ENCODE data around the gene DIAPH2. TPM values are rescaled to one million over a fixed set of nuclear protein-coding genes. Genes with fewer than 3 reads are reported as not detected.

The DIAPH2 gene
- total RNA-seq, 5 donors from 2014 or later (not counting 1 experiment from before 2014, with no cell fraction given): 8.4 to 15.3 (median 10.8) TPM

- Histone ChIP-seq H3K36me3 (ENCODE audit: control insufficient read depth in 2 of 2, extremely low read depth in 1 of 2, insufficient read depth in 1 of 2, low read length in 1 of 2) (no peaks in the 10 kb centered on the region), H3K27ac (ENCODE audit: low read length) (no peak overlapping the region), H3K4me1 (ENCODE audit: control insufficient read depth in 1 of 2, extremely low read depth in 1 of 2, insufficient read depth in 2 of 2, low read length in 2 of 2) (no peaks in the 10 kb centered on the region), H3K9me3 (no peaks in the 10 kb centered on the region), H3K4me3 (ENCODE audit: control insufficient read depth in 1 of 2, extremely low read depth in 1 of 2, low read length in 1 of 2) (no peak overlapping the region), H3K27me3 (replicated peaks in 1 of 2; ENCODE audit: control insufficient read depth in 2 of 2, extremely low read depth in 1 of 2, insufficient read depth in 2 of 2, low read length in 1 of 2) (no peaks in the 10 kb centered on the region)
- no peak for ATAC-seq (replicated peaks in 1 of 4)
- Mint-ChIP-seq H3K9me3 (no peaks in the 10 kb centered on the region), H3K27me3 (peaks cover 0 to 2% of the 10 kb centered on the region in 2 donors), H3K36me3 (peaks cover 7% of the 10 kb centered on the region), H3K4me1 (no peaks in the 10 kb centered on the region), H3K4me3 (no peak overlapping the region), H3K27ac (no peak overlapping the region)
- POLR2A ChIA-PET: no interaction called here
- CTCF ChIA-PET: no interaction called here
- DNase-seq: no peak
These were observed 544.7 kb downstream of the DIAPH2 start for GRCh38 chrX:97229318-97229717.

- POLR2A ChIA-PET: no interaction called here
- Histone ChIP-seq H3K4me3 (ENCODE audit: control insufficient read depth in 1 of 2, extremely low read depth in 1 of 2, low read length in 1 of 2) (no peak overlapping the region), H3K4me1 (ENCODE audit: control insufficient read depth in 1 of 2, extremely low read depth in 1 of 2, insufficient read depth in 2 of 2, low read length in 2 of 2) (no peaks in the 10 kb centered on the region), H3K27me3 (replicated peaks in 1 of 2; ENCODE audit: control insufficient read depth in 2 of 2, extremely low read depth in 1 of 2, insufficient read depth in 2 of 2, low read length in 1 of 2) (no peaks in the 10 kb centered on the region), H3K9me3 (no peaks in the 10 kb centered on the region), H3K27ac (ENCODE audit: low read length) (no peak overlapping the region), H3K36me3 (ENCODE audit: control insufficient read depth in 2 of 2, extremely low read depth in 1 of 2, insufficient read depth in 1 of 2, low read length in 1 of 2) (no peaks in the 10 kb centered on the region)
- CTCF ChIA-PET: no interaction called here
- no peaks in the 10 kb centered on the region for H3K4me1 Mint-ChIP-seq
- no peaks in the 10 kb centered on the region for H3K27me3 Mint-ChIP-seq
- H3K4me3 Mint-ChIP-seq: no peak overlapping the region
- no peak for ATAC-seq (replicated peaks in 1 of 4)
- H3K36me3 Mint-ChIP-seq: peaks cover 8% of the 10 kb centered on the region
- no peak for DNase-seq
- no CpG with 5 or more reads among the region's 3 CpGs for WGBS (ENCODE audit: insufficient coverage)
- no peaks in the 10 kb centered on the region for H3K9me3 Mint-ChIP-seq
- H3K27ac Mint-ChIP-seq: no peak overlapping the region
These were observed 546.3 kb downstream of the DIAPH2 start for GRCh38 chrX:97230948-97231347.

GRCh38 chrX:97234471-97235081, 549.9 kb downstream of the DIAPH2 start:
- ATAC-seq (replicated peaks in 1 of 4): no peak
- no peaks in the 10 kb centered on the region for H3K4me1 ChIP-seq (ENCODE audit: control insufficient read depth in 1 of 2, extremely low read depth in 1 of 2, insufficient read depth in 2 of 2, low read length in 2 of 2)
- POLR2A ChIA-PET: no interaction called here

GRCh38 chrX:97238632-97239031, 554.0 kb downstream of the DIAPH2 start:
- ChIA-PET CTCF (no interaction called here), POLR2A (no interaction called here)
- no CpG with 5 or more reads among the region's 5 CpGs for WGBS (ENCODE audit: insufficient coverage)
- Mint-ChIP-seq H3K36me3 (peaks cover 8% of the 10 kb centered on the region), H3K27ac (no peak overlapping the region), H3K4me1 (no peaks in the 10 kb centered on the region), H3K4me3 (no peak overlapping the region), H3K9me3 (no peaks in the 10 kb centered on the region), H3K27me3 (no peaks in the 10 kb centered on the region)
- ATAC-seq (replicated peaks in 1 of 4) (no peak), DNase-seq (no peak)
- no peaks in the 10 kb centered on the region for H3K36me3 ChIP-seq (ENCODE audit: control insufficient read depth in 2 of 2, extremely low read depth in 1 of 2, insufficient read depth in 1 of 2, low read length in 1 of 2)
- no peaks in the 10 kb centered on the region for H3K27me3 ChIP-seq (replicated peaks in 1 of 2; ENCODE audit: control insufficient read depth in 2 of 2, extremely low read depth in 1 of 2, insufficient read depth in 2 of 2, low read length in 1 of 2)
- no peak overlapping the region for H3K27ac ChIP-seq (ENCODE audit: low read length)
- H3K4me3 ChIP-seq (ENCODE audit: control insufficient read depth in 1 of 2, extremely low read depth in 1 of 2, low read length in 1 of 2): no peak overlapping the region
- no peaks in the 10 kb centered on the region for H3K4me1 ChIP-seq (ENCODE audit: control insufficient read depth in 1 of 2, extremely low read depth in 1 of 2, insufficient read depth in 2 of 2, low read length in 2 of 2)
- no peaks in the 10 kb centered on the region for H3K9me3 ChIP-seq

More at GRCh38 chrX:97234471-97235081, 549.9 kb downstream of the DIAPH2 start:
- no peak overlapping the region for H3K4me3 ChIP-seq (ENCODE audit: control insufficient read depth in 1 of 2, extremely low read depth in 1 of 2, low read length in 1 of 2)
- H3K27me3 ChIP-seq (replicated peaks in 1 of 2; ENCODE audit: control insufficient read depth in 2 of 2, extremely low read depth in 1 of 2, insufficient read depth in 2 of 2, low read length in 1 of 2): no peaks in the 10 kb centered on the region
- no peaks in the 10 kb centered on the region for H3K9me3 ChIP-seq
- Mint-ChIP-seq H3K36me3 (peaks cover 14% of the 10 kb centered on the region), H3K27ac (no peak overlapping the region), H3K4me1 (no peaks in the 10 kb centered on the region), H3K27me3 (no peaks in the 10 kb centered on the region), H3K9me3 (no peaks in the 10 kb centered on the region), H3K4me3 (no peak overlapping the region)
- WGBS (ENCODE audit: insufficient coverage): no CpG with 5 or more reads among the region's 3 CpGs
- H3K27ac ChIP-seq (ENCODE audit: low read length): no peak overlapping the region
- CTCF ChIA-PET: no interaction called here
- H3K36me3 ChIP-seq (ENCODE audit: control insufficient read depth in 2 of 2, extremely low read depth in 1 of 2, insufficient read depth in 1 of 2, low read length in 1 of 2): no peaks in the 10 kb centered on the region
- no peak for DNase-seq

GRCh38 chrX:97252111-97252510, 567.5 kb downstream of the DIAPH2 start:
- Histone ChIP-seq H3K9me3 (no peaks in the 10 kb centered on the region), H3K27ac (ENCODE audit: low read length) (no peak overlapping the region), H3K36me3 (ENCODE audit: control insufficient read depth in 2 of 2, extremely low read depth in 1 of 2, insufficient read depth in 1 of 2, low read length in 1 of 2) (no peaks in the 10 kb centered on the region), H3K4me3 (ENCODE audit: control insufficient read depth in 1 of 2, extremely low read depth in 1 of 2, low read length in 1 of 2) (no peak overlapping the region), H3K27me3 (replicated peaks in 1 of 2; ENCODE audit: control insufficient read depth in 2 of 2, extremely low read depth in 1 of 2, insufficient read depth in 2 of 2, low read length in 1 of 2) (no peaks in the 10 kb centered on the region), H3K4me1 (ENCODE audit: control insufficient read depth in 1 of 2, extremely low read depth in 1 of 2, insufficient read depth in 2 of 2, low read length in 2 of 2) (no peaks in the 10 kb centered on the region)
- peaks cover 7% of the 10 kb centered on the region for H3K36me3 Mint-ChIP-seq
- ChIA-PET POLR2A (no interaction called here), CTCF (no interaction called here)
- H3K4me1 Mint-ChIP-seq: no peaks in the 10 kb centered on the region
- H3K4me3 Mint-ChIP-seq: no peak overlapping the region
- no CpG with 5 or more reads among the region's 3 CpGs for WGBS (ENCODE audit: insufficient coverage)
- H3K27me3 Mint-ChIP-seq: no peaks in the 10 kb centered on the region
- H3K27ac Mint-ChIP-seq: no peak overlapping the region
- no peaks in the 10 kb centered on the region for H3K9me3 Mint-ChIP-seq
- DNase-seq (no peak), ATAC-seq (replicated peaks in 1 of 4) (no peak)

GRCh38 chrX:97260679-97261078, 576.0 kb downstream of the DIAPH2 start:
- no CpG with 5 or more reads among the region's 5 CpGs for WGBS (ENCODE audit: insufficient coverage)
- DNase-seq: no peak
- Mint-ChIP-seq H3K4me1 (no peaks in the 10 kb centered on the region), H3K27ac (no peak overlapping the region), H3K27me3 (no peaks in the 10 kb centered on the region), H3K9me3 (no peaks in the 10 kb centered on the region), H3K36me3 (peaks cover 2% of the 10 kb centered on the region), H3K4me3 (no peak overlapping the region)
- H3K36me3 ChIP-seq (ENCODE audit: control insufficient read depth in 2 of 2, extremely low read depth in 1 of 2, insufficient read depth in 1 of 2, low read length in 1 of 2): no peaks in the 10 kb centered on the region
- POLR2A ChIA-PET: no interaction called here
- H3K9me3 ChIP-seq: no peaks in the 10 kb centered on the region
- H3K4me3 ChIP-seq (ENCODE audit: control insufficient read depth in 1 of 2, extremely low read depth in 1 of 2, low read length in 1 of 2): no peak overlapping the region
- H3K4me1 ChIP-seq (ENCODE audit: control insufficient read depth in 1 of 2, extremely low read depth in 1 of 2, insufficient read depth in 2 of 2, low read length in 2 of 2): no peaks in the 10 kb centered on the region
- H3K27ac ChIP-seq (ENCODE audit: low read length): no peak overlapping the region
- ATAC-seq (replicated peaks in 1 of 4): no peak
- CTCF ChIA-PET: no interaction called here
- H3K27me3 ChIP-seq (replicated peaks in 1 of 2; ENCODE audit: control insufficient read depth in 2 of 2, extremely low read depth in 1 of 2, insufficient read depth in 2 of 2, low read length in 1 of 2): no peaks in the 10 kb centered on the region
